NOMO-1 (cell line): ENCODE data around the gene BIRC5.
A peak's percentile ranks its signal among the peaks of the same experiment; 100 is the strongest.

ENCODE experiments used
- DNase-seq, 2 experiments: peaks; one replicate each; lab custom pipeline; 2025; ENCODE audit not compliant: unreplicated experiment in 2 of 2; lab: John Stamatoyannopoulos, UW

The BIRC5 gene

DNA sequence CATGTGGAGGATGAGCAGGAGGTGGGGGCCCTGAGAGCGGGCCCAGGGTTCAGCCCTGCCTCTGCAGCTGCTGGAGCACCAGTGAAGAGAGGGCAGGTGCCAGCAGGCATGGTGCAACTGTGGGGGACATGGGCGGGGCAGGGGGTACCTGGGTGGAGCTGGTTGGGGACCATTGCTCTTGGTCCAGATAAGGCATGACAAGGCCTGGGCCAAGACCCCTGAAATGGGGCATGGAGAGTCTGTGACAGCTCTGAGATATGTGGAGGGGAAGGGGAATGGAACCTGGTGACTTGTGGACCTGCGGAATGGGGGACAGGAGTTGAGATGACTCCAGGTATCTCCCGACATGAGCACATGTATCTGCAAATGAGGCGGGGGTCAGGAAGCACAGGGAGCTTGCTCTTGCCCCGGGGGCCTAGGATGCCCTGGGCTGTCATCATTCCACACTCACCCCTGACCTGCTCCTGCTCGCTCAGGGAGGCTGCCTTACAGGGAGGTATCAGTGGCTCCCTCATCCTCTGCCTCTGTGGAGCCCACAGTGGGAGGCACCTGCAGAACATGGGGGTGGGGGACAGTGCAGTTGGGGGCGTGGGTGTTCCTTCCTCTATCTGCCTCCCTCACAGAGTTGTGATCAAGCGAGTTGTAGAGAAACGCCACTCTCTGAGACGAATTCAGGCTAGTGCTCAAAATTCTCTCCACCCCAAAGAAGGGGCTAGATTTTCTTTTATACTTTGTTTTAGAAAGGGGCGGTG is 57.5 kb downstream of the BIRC5 start:
- no peak for DNase-seq

DNA sequence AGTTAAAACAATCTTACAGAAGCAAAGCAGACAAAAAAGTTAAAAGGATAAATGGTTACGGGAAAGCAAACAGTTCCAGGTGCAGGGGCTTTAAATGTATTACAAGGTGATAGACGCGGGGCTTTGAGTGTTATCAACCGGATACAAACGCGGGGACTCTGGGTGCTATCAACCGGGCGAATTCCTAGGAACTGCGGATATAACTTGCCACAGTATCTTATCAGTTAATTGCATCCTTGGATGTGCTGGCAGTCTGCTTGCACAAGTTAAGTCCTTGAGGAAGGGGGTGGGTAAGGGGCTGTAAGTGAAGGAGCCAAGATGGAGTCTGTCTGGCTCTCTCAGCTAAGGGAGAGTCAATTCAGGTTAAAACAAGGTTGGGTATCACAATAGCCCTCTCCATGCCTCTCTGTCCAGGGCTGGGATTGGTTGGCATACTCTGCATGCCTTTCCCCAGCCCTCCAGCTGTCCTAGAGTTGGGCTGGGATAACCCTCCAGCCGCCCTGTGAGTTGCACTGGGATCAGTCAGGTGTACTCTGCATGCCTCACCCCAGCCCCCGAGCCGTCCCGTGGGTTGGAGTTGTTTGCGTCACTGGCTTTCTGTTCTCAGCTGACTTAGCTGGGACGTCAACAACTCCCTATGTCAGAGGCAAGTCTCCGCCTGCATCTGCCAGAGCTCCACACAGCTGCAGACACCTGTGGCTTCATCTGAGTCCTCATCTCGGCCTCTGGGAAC is 58.3 kb downstream of the BIRC5 start:
- no peak for DNase-seq

GRCh38 chr17:78272914-78273258 is 58.8 kb downstream of the BIRC5 start:
- peak; percentile 18 to 30 for DNase-seq

GRCh38 chr17:78273813-78274212 is 59.8 kb downstream of the BIRC5 start:
- no peak for DNase-seq
